HK-2 (cell line): Measurements from ENCODE around the gene DSG4.

Experiments used
- DNase-seq: peaks from one replicate; pipeline ENCODE4 v3.0.0-alpha.2; 2018; ENCODE audit not compliant: unreplicated experiment

DSG4 gene

GRCh38 chr18:31447530-31448191 lies 71.1 kb downstream of the DSG4 start, which contains the start of gene DSG3:
DSG3 (plus strand) TSS chr18:31447741; CDS start chr18:31447878, 137 bp downstream.
- no peak for DNase-seq

DNA sequence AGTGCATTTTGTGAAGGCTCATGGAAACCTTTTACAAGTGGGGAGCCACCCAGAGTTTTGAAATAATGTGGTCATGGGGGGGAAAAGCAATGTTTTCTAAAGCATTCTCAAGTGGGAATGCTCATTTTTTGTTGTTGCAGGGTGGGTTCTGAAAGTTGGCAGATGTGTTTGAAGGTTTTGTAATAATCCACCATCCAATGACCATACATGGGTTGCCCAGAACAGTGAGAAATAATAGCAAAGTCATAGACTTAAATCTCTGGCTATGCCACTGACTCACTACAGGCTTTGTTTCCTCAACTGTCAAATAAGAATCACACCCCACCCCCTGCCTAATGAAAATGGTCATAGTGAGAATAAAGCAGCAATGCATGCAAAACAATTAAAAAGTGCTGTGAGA lies 73.8 kb downstream of the DSG4 start:
- no peak for DNase-seq

DNA sequence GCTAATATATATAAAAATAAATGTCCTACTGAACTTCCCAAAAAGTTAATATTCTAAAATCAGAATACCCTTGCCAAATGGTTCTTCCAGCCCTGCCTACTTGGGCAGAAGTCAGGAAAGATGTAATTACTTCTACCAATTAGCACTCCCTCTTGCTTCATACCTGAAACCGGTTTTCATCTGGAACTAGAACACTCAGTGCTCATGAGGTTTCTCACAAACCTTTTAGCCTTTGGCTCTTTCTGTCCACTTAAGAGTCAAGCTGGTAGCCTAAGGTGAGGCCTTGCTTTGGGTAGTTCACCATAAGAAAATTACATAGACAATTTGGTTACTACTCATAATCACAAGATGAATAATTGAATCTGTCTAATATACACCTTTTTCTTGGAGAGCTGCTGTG lies 75.0 kb downstream of the DSG4 start:
- DNase-seq, result no peak

DNA sequence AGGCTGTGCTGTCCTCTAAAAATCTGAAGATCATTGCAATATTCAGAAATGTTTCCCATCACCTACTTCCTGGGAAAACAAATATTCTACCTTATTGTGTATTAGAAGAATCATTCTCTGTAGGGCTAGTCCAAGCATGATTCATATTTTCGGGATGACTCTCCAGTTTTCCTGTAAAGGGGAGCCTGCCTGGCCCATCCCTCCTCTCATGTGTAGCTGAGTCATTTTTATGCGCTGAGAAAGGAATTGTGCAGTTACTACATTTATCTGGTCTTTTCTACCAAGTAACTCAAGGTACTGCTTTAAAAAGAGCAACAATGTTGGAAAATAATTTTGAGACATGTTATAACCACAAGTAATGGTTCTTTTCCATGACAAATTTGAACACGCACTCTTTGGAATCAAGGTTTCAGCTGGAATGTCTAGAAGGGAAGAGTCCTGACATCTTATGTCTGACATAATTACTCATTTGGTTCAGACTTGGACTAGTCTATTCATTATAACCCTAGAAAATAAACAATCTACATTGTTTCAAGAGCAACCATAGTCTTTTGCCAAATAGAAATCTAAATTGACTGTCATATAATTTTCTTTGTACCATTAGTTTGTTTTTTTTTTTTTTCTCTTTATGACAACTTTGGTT lies 77.6 kb downstream of the DSG4 start:
- peak; percentile 15 for DNase-seq
